Rectal smooth muscle tissue (tissue), 1 donor: ENCODE data around the gene PPP2R5D.

Experiments
- H3K27ac ChIP-seq: one replicate; pipeline ENCODE4 v1.7.0; 2013; ENCODE audit warnings: low read depth, low read length, inconsistent platforms
- H3K27me3 ChIP-seq: one replicate; pipeline ENCODE4 v1.7.0; 2013; ENCODE audit warnings: low read length; ENCODE audit not compliant: control insufficient read depth, insufficient read depth
- H3K36me3 ChIP-seq: one replicate; pipeline ENCODE4 v1.7.0; 2013; ENCODE audit warnings: low read length; ENCODE audit not compliant: control insufficient read depth, insufficient read depth
- H3K4me1 ChIP-seq: one replicate; pipeline ENCODE4 v1.7.0; 2013; ENCODE audit warnings: low read length; ENCODE audit not compliant: control insufficient read depth, insufficient read depth
- H3K4me3 ChIP-seq: one replicate; pipeline ENCODE4 v1.7.0; 2013; ENCODE audit warnings: low read length
- H3K9ac ChIP-seq: one replicate; pipeline ENCODE4 v1.7.0; 2013; ENCODE audit warnings: low read length

Gene PPP2R5D

DNA sequence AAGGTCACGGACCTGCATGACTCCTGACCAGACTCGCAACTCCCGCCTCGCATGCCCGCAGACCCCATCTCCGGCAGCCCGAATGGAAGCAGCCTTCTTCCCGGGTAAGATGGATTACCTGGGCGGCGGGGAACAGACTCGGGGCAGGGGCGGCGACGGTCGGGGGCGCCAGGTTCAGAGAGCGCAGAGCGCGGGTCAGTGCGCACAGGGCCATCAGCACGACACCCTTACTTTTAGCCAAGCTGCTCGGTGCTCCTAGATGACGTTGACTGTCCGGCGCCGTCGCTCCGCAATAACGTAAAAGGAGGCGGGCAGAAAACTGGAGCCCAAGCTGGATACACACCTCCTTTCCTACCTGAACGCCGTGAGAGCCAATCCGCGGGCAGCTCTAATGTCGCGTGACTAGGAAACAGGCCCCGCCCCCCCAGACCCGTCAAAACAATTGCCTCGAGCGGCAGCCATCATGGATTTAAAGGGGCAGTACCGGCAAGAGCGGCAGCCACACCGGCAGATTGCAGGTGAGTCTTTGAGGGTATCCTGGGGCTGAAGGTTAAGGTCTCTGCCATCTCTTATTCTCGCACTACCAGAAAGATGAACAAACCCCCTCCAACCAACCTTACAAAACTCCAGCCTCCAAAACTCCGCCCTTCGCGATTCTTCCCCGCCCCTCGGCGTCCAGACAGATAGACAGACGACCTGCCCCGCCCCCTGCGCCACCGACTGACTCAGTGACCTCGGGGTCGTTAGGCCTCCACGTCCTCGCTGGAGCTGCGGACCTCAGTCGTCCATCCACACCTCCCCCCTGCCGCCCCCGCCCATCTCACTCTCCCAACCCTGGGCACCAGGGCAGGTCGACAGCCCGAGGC, 75.0 kb downstream of the PPP2R5D start, which contains the start of the genes KLC4 and MRPL2:
TSS of gene KLC4 (plus strand) at position 464 of the 866 bp plus-strand sequence. CDS start 1,705 bp downstream, outside the sequence.
TSS of gene MRPL2 (minus strand) at position 267 of the 866 bp plus-strand sequence. CDS start at position 214, 53 bp downstream.
- peaks cover 10% of the 10 kb centered on the region for H3K4me1 ChIP-seq
- H3K36me3 ChIP-seq, result peaks cover 20% of the 10 kb centered on the region
- no peaks in the 10 kb centered on the region for H3K27me3 ChIP-seq
- H3K27ac ChIP-seq, result peak within 1 kb of the TSS; percentile 91
- H3K4me3 ChIP-seq, result peak within 1 kb of the TSS; percentile 92
- H3K9ac ChIP-seq, result peak within 1 kb of the TSS; percentile 63

DNA sequence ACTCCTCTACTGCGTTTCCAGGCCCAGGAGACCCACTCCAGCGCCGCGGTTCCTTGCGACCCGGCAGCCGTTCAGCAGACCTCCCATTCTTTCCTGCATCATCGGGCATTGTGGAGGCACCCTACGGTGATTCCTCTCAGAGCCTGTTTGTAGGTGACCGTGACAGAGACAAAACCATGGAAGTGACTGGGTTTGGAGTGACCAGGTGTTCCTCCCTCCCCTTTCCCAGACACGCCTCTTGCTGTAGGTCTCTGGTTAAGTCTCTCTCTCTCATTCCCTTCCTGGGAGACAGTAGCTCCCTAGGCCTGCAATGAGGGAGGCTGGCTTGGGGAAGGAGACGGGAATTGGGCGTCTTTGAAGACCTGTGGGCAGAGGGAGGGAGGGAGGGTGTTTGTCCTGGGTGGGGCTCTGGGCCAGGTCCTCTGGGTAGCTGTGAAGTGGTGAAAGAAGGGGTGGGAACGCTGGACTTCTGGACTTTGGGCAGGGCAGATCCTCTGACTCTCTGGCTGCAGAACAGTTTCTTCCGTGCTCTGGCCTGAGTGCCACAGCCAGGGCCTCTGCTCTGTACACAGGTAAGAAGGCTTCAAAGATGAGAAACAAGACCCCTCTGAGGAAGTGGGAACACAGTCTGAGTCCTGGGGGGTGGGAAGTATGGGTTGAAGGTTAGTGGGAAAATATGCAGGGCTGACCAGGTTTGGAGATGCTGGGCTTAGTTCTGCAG, 75.8 kb downstream of the PPP2R5D start:
- H3K27me3 ChIP-seq, result no peaks in the 10 kb centered on the region

DNA sequence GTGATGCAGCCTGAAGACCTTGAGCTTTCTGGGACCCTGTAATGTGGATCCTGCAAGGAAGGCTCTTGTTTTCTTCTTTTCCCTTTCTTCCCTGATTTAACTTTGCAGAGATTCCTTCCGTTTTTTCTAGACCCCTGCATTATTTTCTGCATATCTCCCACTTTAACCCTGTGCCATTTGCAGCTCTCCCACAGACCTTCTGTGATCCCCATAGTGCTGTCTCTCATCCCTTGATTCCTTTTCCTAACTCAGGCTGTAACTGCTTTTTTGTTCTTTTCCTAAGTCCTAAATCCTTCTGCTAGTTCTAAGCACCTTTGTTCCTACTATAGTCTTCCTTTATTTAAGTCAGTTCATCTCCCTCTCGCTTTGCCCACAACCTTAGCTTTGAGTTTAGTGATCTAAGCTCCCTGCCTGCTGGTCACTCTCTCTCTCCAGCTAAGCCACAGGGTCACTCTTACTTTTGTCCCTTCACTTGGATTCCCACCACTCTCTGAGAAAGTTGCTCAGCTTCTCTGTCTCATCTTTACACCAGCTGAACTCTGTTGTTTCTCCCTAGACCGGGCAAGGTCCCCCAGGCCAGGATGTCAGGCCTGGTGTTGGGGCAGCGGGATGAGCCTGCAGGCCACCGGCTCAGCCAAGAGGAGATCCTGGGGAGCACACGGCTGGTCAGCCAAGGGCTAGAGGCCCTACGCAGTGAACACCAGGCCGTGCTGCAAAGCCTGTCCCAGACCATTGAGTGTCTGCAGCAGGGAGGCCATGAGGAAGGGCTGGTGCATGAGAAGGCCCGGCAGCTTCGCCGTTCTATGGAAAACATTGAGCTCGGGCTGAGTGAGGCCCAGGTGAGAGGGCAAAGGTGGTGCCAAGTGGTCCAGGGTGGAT, 76.6 kb downstream of the PPP2R5D start:
- no peak overlapping the region for H3K27ac ChIP-seq
- H3K27me3 ChIP-seq, result no peaks in the 10 kb centered on the region
- peak overlapping the region; percentile 82 for H3K4me3 ChIP-seq
- peaks cover 10% of the 10 kb centered on the region for H3K4me1 ChIP-seq
- H3K9ac ChIP-seq, result no peak overlapping the region
- H3K36me3 ChIP-seq, result peaks cover 24% of the 10 kb centered on the region

More for the DNA sequence above, 75.8 kb downstream of the PPP2R5D start:
- Histone ChIP-seq H3K4me3 (peak overlapping the region; percentile 82), H3K9ac (peak overlapping the region; percentile 63), H3K4me1 (peaks cover 10% of the 10 kb centered on the region), H3K27ac (peak overlapping the region; percentile 91), H3K36me3 (peaks cover 22% of the 10 kb centered on the region)

DNA sequence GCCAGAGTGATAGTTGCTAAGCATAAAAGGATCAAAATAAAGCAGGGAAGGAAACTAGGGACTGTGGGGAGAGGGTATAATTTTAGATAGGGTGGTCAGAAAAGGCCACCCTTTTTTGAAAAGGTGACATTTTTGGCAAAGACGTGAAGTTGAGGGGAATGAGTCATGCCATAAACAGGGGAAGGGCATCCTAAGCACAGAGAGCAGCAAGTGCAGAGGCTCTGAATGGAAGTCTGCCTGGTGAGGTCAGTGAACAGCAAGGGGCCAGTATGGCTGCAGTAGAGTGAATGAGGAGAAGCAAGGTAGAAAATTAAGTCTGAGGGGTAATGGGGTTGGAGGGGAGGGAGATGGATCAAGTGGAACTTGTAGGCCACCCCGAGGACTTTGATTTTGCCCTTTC, 77.5 kb downstream of the PPP2R5D start:
- Histone ChIP-seq H3K27me3 (no peaks in the 10 kb centered on the region), H3K4me3 (no peak overlapping the region), H3K4me1 (peaks cover 10% of the 10 kb centered on the region), H3K9ac (no peak overlapping the region), H3K36me3 (peaks cover 23% of the 10 kb centered on the region), H3K27ac (no peak overlapping the region)
